GM18951 (cell line): ENCODE results near the gene FGF1.

Source experiments
- POLR2A ChIP-seq: IDR thresholded peaks from 4 replicates; pipeline ENCODE4 v1.6.1; 2011; ENCODE audit warnings: mild to moderate bottlenecking; ENCODE audit not compliant: insufficient read length, insufficient read depth; ENCODE audit errors: extremely low read depth
- in situ Hi-C: fragments of 300-500 bp; cut with MboI; formaldehyde crosslinking; loops from one replicate; pipeline ENCODE4 v1.12.0; 2022; ENCODE audit warnings: low sequenced_read_pairs, mixed read lengths, inconsistent platforms; ENCODE audit not compliant: unreplicated experiment

The FGF1 gene

GRCh38 chr5:142674531-142675469 is 11.1 kb downstream of the FGF1 start:
- in situ Hi-C loops = loop anchor here (25.0 kb wide), 1 partner anchor 512 kb away; no protein-coding TSS in a partner anchor
- no peak for TF ChIP-seq POLR2A

GRCh38 chr5:142671801-142672200 is 14.1 kb downstream of the FGF1 start:
- TF ChIP-seq POLR2A = no peak
- in situ Hi-C loops = no loop called here

GRCh38 chr5:142671266-142671665 is 14.6 kb downstream of the FGF1 start:
- no peak for TF ChIP-seq POLR2A
- in situ Hi-C loops = no loop called here

GRCh38 chr5:142670804-142671203 is 15.1 kb downstream of the FGF1 start:
- TF ChIP-seq POLR2A = no peak
- in situ Hi-C loops = no loop called here

- no peak for TF ChIP-seq POLR2A
- in situ Hi-C loops = no loop called here
Measured at GRCh38 chr5:142669477-142669876, 16.4 kb downstream of the FGF1 start.

GRCh38 chr5:142668336-142668735 is 17.6 kb downstream of the FGF1 start:
- no peak for TF ChIP-seq POLR2A
- in situ Hi-C loops = no loop called here

- in situ Hi-C loops = no loop called here
Measured at GRCh38 chr5:142667831-142668230, 18.1 kb downstream of the FGF1 start.

GRCh38 chr5:142664636-142665035 is 21.3 kb downstream of the FGF1 start:
- no peak for TF ChIP-seq POLR2A
- in situ Hi-C loops = no loop called here

More at GRCh38 chr5:142667831-142668230, 18.1 kb downstream of the FGF1 start:
- no peak for TF ChIP-seq POLR2A

- in situ Hi-C loops = no loop called here
- TF ChIP-seq POLR2A = no peak
Measured at GRCh38 chr5:142664067-142664466, 21.8 kb downstream of the FGF1 start.

GRCh38 chr5:142663246-142663645 is 22.6 kb downstream of the FGF1 start:
- in situ Hi-C loops = no loop called here
- TF ChIP-seq POLR2A = no peak

- in situ Hi-C loops = no loop called here
Measured at GRCh38 chr5:142661957-142662356, 23.9 kb downstream of the FGF1 start.

GRCh38 chr5:142661143-142661542 is 24.7 kb downstream of the FGF1 start:
- no peak for TF ChIP-seq POLR2A
- in situ Hi-C loops = no loop called here

More at GRCh38 chr5:142661957-142662356, 23.9 kb downstream of the FGF1 start:
- TF ChIP-seq POLR2A = no peak

- in situ Hi-C loops = no loop called here
- TF ChIP-seq POLR2A = no peak
Measured at GRCh38 chr5:142660731-142661130, 25.2 kb downstream of the FGF1 start.

GRCh38 chr5:142660196-142660595 is 25.7 kb downstream of the FGF1 start:
- TF ChIP-seq POLR2A = no peak
- in situ Hi-C loops = no loop called here
